Adipocyte (in vitro differentiated cells): ENCODE measurements around the gene TRPM2.

ENCODE experiments used
- DNase-seq: peaks from one replicate; pipeline ENCODE4 v3.0.0-alpha.2; 2015; ENCODE audit warnings: low read depth
- H3K27me3 ChIP-seq: replicated peaks from 2 replicates; pipeline ENCODE4 v1.7.0; 2013; ENCODE audit warnings: mild to moderate bottlenecking, low read length, moderate library complexity; ENCODE audit not compliant: control insufficient read depth, insufficient read depth
- H3K36me3 ChIP-seq: 2 replicates; pipeline ENCODE4 v1.7.0; 2013; ENCODE audit warnings: low read length, mild to moderate bottlenecking, moderate library complexity; ENCODE audit not compliant: control insufficient read depth, insufficient read depth, severe bottlenecking
- H3K4me1 ChIP-seq: 2 replicates; pipeline ENCODE4 v1.7.0; 2013; ENCODE audit warnings: mild to moderate bottlenecking, low read length, moderate library complexity; ENCODE audit not compliant: control insufficient read depth, insufficient read depth
- H3K4me3 ChIP-seq: 2 replicates; pipeline ENCODE4 v1.7.0; 2013; ENCODE audit warnings: mild to moderate bottlenecking, low read length, moderate library complexity
- H3K9ac ChIP-seq: 2 replicates; pipeline ENCODE4 v1.7.0; 2013; ENCODE audit warnings: mild to moderate bottlenecking, low read length, moderate library complexity
- H3K9me3 ChIP-seq: 2 replicates; pipeline ENCODE4 v1.7.0; 2013; ENCODE audit warnings: mild to moderate bottlenecking, low read length, moderate library complexity; ENCODE audit not compliant: control insufficient read depth

TRPM2 gene

GRCh38 chr21:44434936-44435635, 81.7 kb downstream of the TRPM2 start:
- Histone ChIP-seq H3K27me3 (peaks cover 9% of the 10 kb centered on the region), H3K4me1 (no peaks in the 10 kb centered on the region), H3K9me3 (peaks cover 1% of the 10 kb centered on the region), H3K9ac (no peak overlapping the region), H3K36me3 (no peaks in the 10 kb centered on the region), H3K4me3 (no peak overlapping the region)
- DNase-seq, result no peak

- Histone ChIP-seq H3K9me3 (no peaks in the 10 kb centered on the region), H3K4me1 (no peaks in the 10 kb centered on the region), H3K4me3 (no peak overlapping the region), H3K9ac (no peak overlapping the region), H3K36me3 (no peaks in the 10 kb centered on the region), H3K27me3 (peaks cover 12% of the 10 kb centered on the region)
- DNase-seq, result no peak
Measured at GRCh38 chr21:44436111-44436611, 82.7 kb downstream of the TRPM2 start.

- H3K27me3 ChIP-seq, result peaks cover 17% of the 10 kb centered on the region
- DNase-seq, result no peak
- H3K4me1 ChIP-seq, result no peaks in the 10 kb centered on the region
- H3K9me3 ChIP-seq, result no peaks in the 10 kb centered on the region
- no peak overlapping the region for H3K9ac ChIP-seq
- H3K4me3 ChIP-seq, result no peak overlapping the region
- no peaks in the 10 kb centered on the region for H3K36me3 ChIP-seq
Measured at GRCh38 chr21:44436958-44437357, 83.5 kb downstream of the TRPM2 start.

GRCh38 chr21:44437371-44437695, 83.9 kb downstream of the TRPM2 start:
- Histone ChIP-seq H3K27me3 (peaks cover 20% of the 10 kb centered on the region), H3K4me1 (no peaks in the 10 kb centered on the region), H3K9me3 (no peaks in the 10 kb centered on the region), H3K4me3 (no peak overlapping the region), H3K36me3 (no peaks in the 10 kb centered on the region), H3K9ac (no peak overlapping the region)
- DNase-seq, result no peak

- Histone ChIP-seq H3K27me3 (peaks cover 24% of the 10 kb centered on the region), H3K9ac (no peak overlapping the region), H3K4me1 (no peaks in the 10 kb centered on the region), H3K36me3 (no peaks in the 10 kb centered on the region), H3K4me3 (no peak overlapping the region), H3K9me3 (no peaks in the 10 kb centered on the region)
- DNase-seq, result no peak
Measured at GRCh38 chr21:44437696-44438431, 84.4 kb downstream of the TRPM2 start.

- no peaks in the 10 kb centered on the region for H3K4me1 ChIP-seq
- no peak for DNase-seq
- no peaks in the 10 kb centered on the region for H3K36me3 ChIP-seq
- H3K27me3 ChIP-seq, result peaks cover 28% of the 10 kb centered on the region
- no peaks in the 10 kb centered on the region for H3K9me3 ChIP-seq
- H3K4me3 ChIP-seq, result no peak overlapping the region
- no peak overlapping the region for H3K9ac ChIP-seq
Measured at GRCh38 chr21:44438531-44439210, 85.2 kb downstream of the TRPM2 start.

- Histone ChIP-seq H3K27me3 (peaks cover 31% of the 10 kb centered on the region), H3K9me3 (no peaks in the 10 kb centered on the region), H3K4me1 (no peaks in the 10 kb centered on the region), H3K4me3 (no peak overlapping the region), H3K36me3 (no peaks in the 10 kb centered on the region), H3K9ac (no peak overlapping the region)
- no peak for DNase-seq
Measured at GRCh38 chr21:44439211-44439600, 85.8 kb downstream of the TRPM2 start.

GRCh38 chr21:44440241-44441040, 87.0 kb downstream of the TRPM2 start:
- Histone ChIP-seq H3K9ac (no peak overlapping the region), H3K36me3 (no peaks in the 10 kb centered on the region), H3K27me3 (peaks cover 39% of the 10 kb centered on the region), H3K9me3 (no peaks in the 10 kb centered on the region), H3K4me3 (no peak overlapping the region), H3K4me1 (no peaks in the 10 kb centered on the region)
- DNase-seq, result no peak

GRCh38 chr21:44441041-44441400, 87.6 kb downstream of the TRPM2 start:
- Histone ChIP-seq H3K4me3 (no peak overlapping the region), H3K9ac (no peak overlapping the region), H3K9me3 (no peaks in the 10 kb centered on the region), H3K4me1 (no peaks in the 10 kb centered on the region), H3K27me3 (peaks cover 43% of the 10 kb centered on the region), H3K36me3 (no peaks in the 10 kb centered on the region)
- no peak for DNase-seq

GRCh38 chr21:44441581-44442265, 88.3 kb downstream of the TRPM2 start:
- Histone ChIP-seq H3K4me1 (no peaks in the 10 kb centered on the region), H3K36me3 (no peaks in the 10 kb centered on the region), H3K9me3 (no peaks in the 10 kb centered on the region), H3K4me3 (no peak overlapping the region), H3K9ac (no peak overlapping the region), H3K27me3 (peaks cover 48% of the 10 kb centered on the region)
- no peak for DNase-seq
